ENCODE data around the gene DPH6.

Gene DPH6

DNA sequence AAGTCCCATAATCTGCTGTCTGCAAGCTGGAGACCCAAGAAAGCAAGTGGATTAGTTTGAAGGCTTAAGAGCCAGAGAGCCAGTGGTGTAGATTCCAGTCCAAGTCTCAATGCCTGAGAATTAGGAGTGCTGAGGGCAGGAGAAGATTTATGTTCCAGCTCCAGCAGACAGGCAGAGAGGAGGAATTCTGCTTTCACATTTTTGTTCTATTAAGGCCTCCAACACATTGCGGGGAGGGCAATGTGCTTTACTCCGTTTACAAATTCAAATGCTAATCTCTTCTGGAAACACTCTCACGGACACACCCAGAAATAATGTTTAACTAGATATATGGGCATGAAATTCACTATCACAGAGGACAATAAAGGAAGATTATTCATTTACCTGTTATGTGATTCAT, 54.0 kb downstream of the DPH6 start:
- Histone ChIP-seq H3K27ac (no peak overlapping the region), H3K36me3 (replicated peaks) (no peaks in the 10 kb centered on the region), H3K4me3 (ENCODE audit: low read depth, low read length) (no peak overlapping the region), H3K27me3 (replicated peaks) (no peaks in the 10 kb centered on the region)
- in situ Hi-C loops (cut with HindIII; ENCODE audit: low pct_ligation_motif_present, low sequenced_read_pairs) = loop anchor here (25.0 kb wide), 1 partner anchor 205 kb away; no protein-coding TSS in a partner anchor
- DNase-seq = no peak
- TF ChIP-seq, protein P1, sequence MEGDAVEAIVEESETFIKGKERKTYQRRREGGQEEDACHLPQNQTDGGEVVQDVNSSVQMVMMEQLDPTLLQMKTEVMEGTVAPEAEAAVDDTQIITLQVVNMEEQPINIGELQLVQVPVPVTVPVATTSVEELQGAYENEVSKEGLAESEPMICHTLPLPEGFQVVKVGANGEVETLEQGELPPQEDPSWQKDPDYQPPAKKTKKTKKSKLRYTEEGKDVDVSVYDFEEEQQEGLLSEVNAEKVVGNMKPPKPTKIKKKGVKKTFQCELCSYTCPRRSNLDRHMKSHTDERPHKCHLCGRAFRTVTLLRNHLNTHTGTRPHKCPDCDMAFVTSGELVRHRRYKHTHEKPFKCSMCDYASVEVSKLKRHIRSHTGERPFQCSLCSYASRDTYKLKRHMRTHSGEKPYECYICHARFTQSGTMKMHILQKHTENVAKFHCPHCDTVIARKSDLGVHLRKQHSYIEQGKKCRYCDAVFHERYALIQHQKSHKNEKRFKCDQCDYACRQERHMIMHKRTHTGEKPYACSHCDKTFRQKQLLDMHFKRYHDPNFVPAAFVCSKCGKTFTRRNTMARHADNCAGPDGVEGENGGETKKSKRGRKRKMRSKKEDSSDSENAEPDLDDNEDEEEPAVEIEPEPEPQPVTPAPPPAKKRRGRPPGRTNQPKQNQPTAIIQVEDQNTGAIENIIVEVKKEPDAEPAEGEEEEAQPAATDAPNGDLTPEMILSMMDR (IDR thresholded peaks at IDR 0.05; ENCODE audit: low read depth, low read length, missing control alignments) = no peak

DNA sequence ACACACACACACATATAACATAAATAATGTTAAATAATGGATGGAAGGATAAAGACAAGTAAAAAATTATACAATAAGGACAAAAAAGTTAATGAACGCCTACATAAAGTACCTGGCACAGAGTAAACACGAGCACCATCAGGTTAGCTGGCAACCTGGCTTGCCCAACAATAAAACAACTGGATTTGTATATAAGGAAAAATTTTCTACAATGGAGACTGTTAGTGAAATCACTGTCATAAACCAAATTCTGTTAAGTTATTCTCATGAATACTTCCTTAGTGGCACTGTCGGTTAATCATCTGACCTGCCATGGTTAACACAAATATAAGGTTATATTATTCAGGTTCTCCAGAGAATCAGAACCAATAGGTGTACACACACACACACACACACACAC, 54.8 kb downstream of the DPH6 start:
- no peaks in the 10 kb centered on the region for H3K36me3 ChIP-seq (replicated peaks)
- TF ChIP-seq, protein P1 (IDR thresholded peaks at IDR 0.05; ENCODE audit: low read depth, low read length, missing control alignments) = no peak
- H3K27me3 ChIP-seq (replicated peaks) = no peaks in the 10 kb centered on the region
- no peak overlapping the region for H3K4me3 ChIP-seq (ENCODE audit: low read depth, low read length)
- in situ Hi-C loops (cut with HindIII; ENCODE audit: low pct_ligation_motif_present, low sequenced_read_pairs) = loop anchor here (25.0 kb wide), 1 partner anchor 204 kb away; no protein-coding TSS in a partner anchor
- no peak for DNase-seq
- H3K27ac ChIP-seq = no peak overlapping the region

DNA sequence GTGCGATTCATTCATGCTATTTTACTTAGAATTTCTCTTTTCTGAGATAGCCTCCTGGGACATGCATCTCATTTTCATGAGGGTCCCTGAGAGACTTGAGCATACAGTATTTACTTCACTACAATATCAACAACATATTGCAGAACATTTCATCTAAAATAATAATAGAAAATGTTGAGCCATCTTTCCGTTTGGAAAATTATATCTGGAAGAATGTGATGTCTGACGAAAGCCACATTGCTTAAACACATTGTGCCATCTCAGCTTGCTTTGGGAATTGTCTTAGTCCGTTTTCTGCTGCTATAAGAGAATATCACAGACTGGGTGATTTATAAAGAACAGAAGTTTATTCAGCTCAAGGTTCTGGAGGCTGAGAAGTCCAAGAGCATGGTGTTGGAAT, 55.5 kb downstream of the DPH6 start:
- TF ChIP-seq, protein P1 (IDR thresholded peaks at IDR 0.05; ENCODE audit: low read depth, low read length, missing control alignments) = no peak
- in situ Hi-C loops (cut with HindIII; ENCODE audit: low pct_ligation_motif_present, low sequenced_read_pairs) = loop anchor here (25.0 kb wide), 1 partner anchor 203 kb away; no protein-coding TSS in a partner anchor
- H3K27me3 ChIP-seq (replicated peaks) = no peaks in the 10 kb centered on the region
- no peak overlapping the region for H3K4me3 ChIP-seq (ENCODE audit: low read depth, low read length)
- H3K27ac ChIP-seq = no peak overlapping the region
- DNase-seq = no peak
- H3K36me3 ChIP-seq (replicated peaks) = no peaks in the 10 kb centered on the region

DNA sequence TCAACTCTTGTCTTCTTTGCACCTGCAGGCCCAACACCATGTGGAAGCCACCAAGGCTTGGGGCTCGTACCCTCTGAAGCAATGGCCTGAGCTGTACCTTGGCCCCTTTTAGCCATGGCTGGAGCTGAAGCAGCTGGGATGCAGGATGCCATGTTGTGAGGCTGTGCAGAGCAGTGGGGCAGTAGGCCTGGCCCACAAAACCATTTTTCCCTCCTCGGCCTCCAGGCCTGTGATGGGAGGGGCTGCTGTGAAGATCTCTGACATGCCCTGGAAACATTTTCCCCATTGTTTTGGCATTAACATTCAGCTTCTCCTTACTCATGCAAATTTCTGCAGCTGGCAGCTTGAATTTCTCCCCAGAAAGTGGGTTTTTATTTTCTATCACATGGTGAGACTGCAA, 58.5 kb downstream of the DPH6 start:
- TF ChIP-seq, protein P1 (IDR thresholded peaks at IDR 0.05; ENCODE audit: low read depth, low read length, missing control alignments) = no peak
- no peak for DNase-seq
- Histone ChIP-seq H3K27ac (no peak overlapping the region), H3K36me3 (replicated peaks) (no peaks in the 10 kb centered on the region), H3K4me3 (ENCODE audit: low read depth, low read length) (no peak overlapping the region), H3K27me3 (replicated peaks) (no peaks in the 10 kb centered on the region)
- in situ Hi-C loops (cut with HindIII; ENCODE audit: low pct_ligation_motif_present, low sequenced_read_pairs) = loop anchor here (25.0 kb wide), 1 partner anchor 200 kb away; no protein-coding TSS in a partner anchor

DNA sequence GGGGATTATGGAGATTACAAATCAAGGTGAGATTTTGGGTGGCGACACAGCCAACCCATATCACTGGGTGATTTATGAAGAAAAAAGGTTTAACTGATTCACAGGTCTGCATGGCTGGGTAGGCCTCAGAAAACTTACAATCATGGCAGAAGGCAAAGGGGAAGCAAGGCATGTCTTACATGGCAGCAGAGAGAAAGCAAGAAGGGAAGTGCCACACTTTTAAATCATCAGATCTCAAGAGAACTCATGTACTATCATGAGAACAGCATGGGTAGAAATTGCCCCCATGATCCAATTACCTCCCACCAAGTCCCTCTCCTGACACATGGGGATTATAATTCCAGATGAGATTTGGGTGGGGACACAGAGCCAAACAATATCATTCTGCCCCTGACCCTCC, 59.7 kb downstream of the DPH6 start:
- no peak for DNase-seq
- in situ Hi-C loops (cut with HindIII; ENCODE audit: low pct_ligation_motif_present, low sequenced_read_pairs) = loop anchor here (25.0 kb wide), 1 partner anchor 199 kb away; no protein-coding TSS in a partner anchor
- TF ChIP-seq, protein P1 (IDR thresholded peaks at IDR 0.05; ENCODE audit: low read depth, low read length, missing control alignments) = no peak
- no peaks in the 10 kb centered on the region for H3K36me3 ChIP-seq (replicated peaks)
- H3K27me3 ChIP-seq (replicated peaks) = no peaks in the 10 kb centered on the region
- no peak overlapping the region for H3K4me3 ChIP-seq (ENCODE audit: low read depth, low read length)
- H3K27ac ChIP-seq = no peak overlapping the region

DNA sequence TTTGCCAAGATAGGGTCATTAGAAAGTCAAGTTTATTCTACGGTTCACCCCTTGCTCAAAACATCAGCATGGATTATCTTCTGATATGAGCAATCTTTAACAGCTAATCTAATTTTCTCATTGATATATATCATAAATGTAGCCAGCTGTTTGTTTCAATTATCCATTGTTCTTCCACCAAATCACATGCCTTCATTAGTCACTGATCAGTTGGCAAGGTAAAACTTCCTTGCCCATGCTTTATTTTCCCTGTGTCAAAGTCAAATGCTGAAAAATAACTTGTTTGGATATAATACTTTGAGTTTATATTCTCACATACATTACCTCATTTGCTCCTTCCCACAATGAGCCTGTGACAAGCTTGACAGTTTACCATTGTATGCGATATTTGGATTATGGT, 60.6 kb downstream of the DPH6 start:
- TF ChIP-seq, protein P1 (IDR thresholded peaks at IDR 0.05; ENCODE audit: low read depth, low read length, missing control alignments) = no peak
- Histone ChIP-seq H3K27me3 (replicated peaks) (no peaks in the 10 kb centered on the region), H3K27ac (no peak overlapping the region), H3K36me3 (replicated peaks) (no peaks in the 10 kb centered on the region), H3K4me3 (ENCODE audit: low read depth, low read length) (no peak overlapping the region)
- in situ Hi-C loops (cut with HindIII; ENCODE audit: low pct_ligation_motif_present, low sequenced_read_pairs) = loop anchor here (25.0 kb wide), 1 partner anchor 198 kb away; no protein-coding TSS in a partner anchor
- no peak for DNase-seq
